ENCODE data around the gene TRIM38. TPM values are rescaled to one million over a fixed set of nuclear protein-coding genes. Genes with fewer than 3 reads are reported as not detected.

Gene TRIM38
- total RNA-seq, 1 donor from 2014 or later, result 0.77 TPM

GRCh38 chr6:26022132-26022472 lies 59.5 kb downstream of the TRIM38 start:
- DNase-seq (ENCODE audit: low read depth, low spot score), result peak; percentile 28
- Mint-ChIP-seq H3K36me3 (ENCODE audit: low read depth) (peaks cover 6% of the 10 kb centered on the region), H3K9me3 (peaks cover 3% of the 10 kb centered on the region), H3K4me3 (peak overlapping the region; percentile 96), H3K4me1 (peaks cover 61% of the 10 kb centered on the region), H3K27ac (ENCODE audit: unreplicated experiment) (peak overlapping the region; percentile 100), H3K27me3 (ENCODE audit: low read depth) (peaks cover 5% of the 10 kb centered on the region)
- no peak for TF ChIP-seq CTCF (conservative IDR thresholded peaks at IDR 0.05)

DNA sequence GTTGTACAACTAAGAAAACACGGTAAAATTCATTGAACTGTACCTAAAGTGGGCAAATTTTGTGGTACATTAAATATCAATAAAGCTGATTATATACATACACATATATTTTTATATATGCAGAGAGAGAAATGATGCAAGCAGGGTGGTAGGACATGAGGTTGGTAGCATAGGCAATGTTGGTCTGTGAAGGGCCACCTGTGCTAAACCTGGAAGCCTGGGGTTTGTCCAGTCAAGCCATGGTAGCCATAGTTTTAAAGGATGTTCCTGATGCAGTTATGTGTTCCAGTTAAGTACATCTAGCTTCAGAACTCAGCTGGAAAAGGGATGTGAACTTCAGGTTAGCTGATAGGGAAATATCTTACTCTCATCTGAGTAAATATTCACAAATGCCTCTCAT lies 60.1 kb downstream of the TRIM38 start:
- H3K27ac Mint-ChIP-seq (ENCODE audit: unreplicated experiment), result no peak overlapping the region
- H3K9me3 Mint-ChIP-seq, result peaks cover 3% of the 10 kb centered on the region
- TF ChIP-seq CTCF (conservative IDR thresholded peaks at IDR 0.05), result no peak
- DNase-seq (ENCODE audit: low read depth, low spot score), result no peak
- H3K4me1 Mint-ChIP-seq, result peaks cover 68% of the 10 kb centered on the region
- peaks cover 7% of the 10 kb centered on the region for H3K27me3 Mint-ChIP-seq (ENCODE audit: low read depth)
- H3K4me3 Mint-ChIP-seq, result peak overlapping the region; percentile 96
- H3K36me3 Mint-ChIP-seq (ENCODE audit: low read depth), result peaks cover 6% of the 10 kb centered on the region

DNA sequence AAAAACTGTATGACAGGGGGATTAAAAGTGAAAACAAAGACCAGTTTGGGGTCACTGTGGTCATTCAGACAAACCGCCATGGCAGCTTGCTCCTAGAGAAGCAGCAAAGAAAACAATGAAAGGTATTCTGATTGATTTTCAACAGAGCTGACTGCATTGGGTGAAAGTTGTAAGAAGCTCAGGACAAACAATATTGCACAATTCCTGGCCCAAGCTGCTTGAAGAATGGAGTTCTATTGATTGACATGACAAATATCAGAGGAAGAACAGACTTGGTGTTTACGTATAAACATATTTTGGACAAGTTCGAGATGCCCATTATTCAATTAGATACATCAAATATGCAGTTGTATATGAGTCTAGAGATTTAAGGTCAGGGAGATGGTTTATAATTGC lies 62.0 kb downstream of the TRIM38 start:
- peak overlapping the region; percentile 50 for H3K4me3 Mint-ChIP-seq
- no peak for TF ChIP-seq CTCF (conservative IDR thresholded peaks at IDR 0.05)
- H3K9me3 Mint-ChIP-seq, result peaks cover 3% of the 10 kb centered on the region
- H3K27me3 Mint-ChIP-seq (ENCODE audit: low read depth), result peaks cover 7% of the 10 kb centered on the region
- no peak for DNase-seq (ENCODE audit: low read depth, low spot score)
- H3K27ac Mint-ChIP-seq (ENCODE audit: unreplicated experiment), result peak overlapping the region; percentile 90
- H3K36me3 Mint-ChIP-seq (ENCODE audit: low read depth), result peaks cover 3% of the 10 kb centered on the region
- peaks cover 85% of the 10 kb centered on the region for H3K4me1 Mint-ChIP-seq

- Mint-ChIP-seq H3K27ac (ENCODE audit: unreplicated experiment) (peak overlapping the region; percentile 99), H3K27me3 (ENCODE audit: low read depth) (peaks cover 7% of the 10 kb centered on the region)
Observed at GRCh38 chr6:26025047-26025893, 62.7 kb downstream of the TRIM38 start.

More at GRCh38 chr6:26025047-26025893, 62.7 kb downstream of the TRIM38 start:
- Mint-ChIP-seq H3K4me3 (peak overlapping the region; percentile 95), H3K9me3 (peaks cover under 1% of the 10 kb centered on the region), H3K4me1 (peaks cover 89% of the 10 kb centered on the region), H3K36me3 (ENCODE audit: low read depth) (peaks cover under 1% of the 10 kb centered on the region)
- TF ChIP-seq CTCF (conservative IDR thresholded peaks at IDR 0.05), result no peak
- no peak for DNase-seq (ENCODE audit: low read depth, low spot score)
